ENCODE measurements around the gene RPS6KA2. TPM values are rescaled to one million over a fixed set of nuclear protein-coding genes. Genes with fewer than 3 reads are reported as not detected.

Gene RPS6KA2
- total and polyA plus RNA-seq, 9 donors = 24.4 to 75.5 (median 48.1) TPM

GRCh38 chr6:166573511-166574216 lies 53.4 kb downstream of the RPS6KA2 start:
- no peaks in the 10 kb centered on the region for H3K36me3 ChIP-seq

GRCh38 chr6:166572370-166573261 lies 54.4 kb downstream of the RPS6KA2 start:
- no peak for DNase-seq
- Histone ChIP-seq H3K36me3 (no peaks in the 10 kb centered on the region), H3K27ac (no peak overlapping the region), H3K4me3 (no peak overlapping the region), H3K9me3 (no peaks in the 10 kb centered on the region), H3K4me1 (ENCODE audit: insufficient read depth) (no peaks in the 10 kb centered on the region), H3K27me3 (no peaks in the 10 kb centered on the region)
- TF ChIP-seq EP300 (IDR thresholded peaks at IDR 0.05) (no peak), CTCF (IDR thresholded peaks at IDR 0.05) (no peak), POLR2A (IDR thresholded peaks at IDR 0.05) (no peak)
- WGBS, 3 donors = 90 to 91% (median 90%) methylated on average over 18 of the region's 18 CpGs
- intact Hi-C loops (cut with DNase I) = no loop called here

More at GRCh38 chr6:166573511-166574216, 53.4 kb downstream of the RPS6KA2 start:
- WGBS, 3 donors = 91 to 93% (median 91%) methylated on average over 18 of the region's 18 CpGs
- DNase-seq = no peak
- Histone ChIP-seq H3K9me3 (no peaks in the 10 kb centered on the region), H3K27me3 (no peaks in the 10 kb centered on the region), H3K27ac (no peak overlapping the region), H3K4me1 (ENCODE audit: insufficient read depth) (no peaks in the 10 kb centered on the region), H3K4me3 (no peak overlapping the region)
- TF ChIP-seq EP300 (IDR thresholded peaks at IDR 0.05) (no peak), POLR2A (IDR thresholded peaks at IDR 0.05) (no peak)
- intact Hi-C loops (cut with DNase I) = no loop called here

GRCh38 chr6:166570929-166571713 lies 55.9 kb downstream of the RPS6KA2 start:
- intact Hi-C loops (cut with DNase I) = no loop called here
- Histone ChIP-seq H3K27ac (no peak overlapping the region), H3K9me3 (no peaks in the 10 kb centered on the region), H3K4me1 (ENCODE audit: insufficient read depth) (no peaks in the 10 kb centered on the region), H3K36me3 (no peaks in the 10 kb centered on the region), H3K27me3 (no peaks in the 10 kb centered on the region), H3K4me3 (no peak overlapping the region)
- WGBS, 3 donors = 90 to 93% (median 91%) methylated on average over 22 of the region's 22 CpGs
- no peak for TF ChIP-seq POLR2A (IDR thresholded peaks at IDR 0.05)
- TF ChIP-seq CTCF (IDR thresholded peaks at IDR 0.05) = no peak
- TF ChIP-seq EP300 (IDR thresholded peaks at IDR 0.05) = no peak
- no peak for DNase-seq

- no peaks in the 10 kb centered on the region for H3K27me3 ChIP-seq
- no peaks in the 10 kb centered on the region for H3K9me3 ChIP-seq
- intact Hi-C loops (cut with DNase I) = no loop called here
- DNase-seq = no peak
- no peaks in the 10 kb centered on the region for H3K36me3 ChIP-seq
- no peak overlapping the region for H3K27ac ChIP-seq
- H3K4me3 ChIP-seq = no peak overlapping the region
- TF ChIP-seq CTCF (IDR thresholded peaks at IDR 0.05) = no peak
- TF ChIP-seq EP300 (IDR thresholded peaks at IDR 0.05) = no peak
- no peak for TF ChIP-seq POLR2A (IDR thresholded peaks at IDR 0.05)
- WGBS, 3 donors = 84 to 86% (median 85%) methylated on average over 13 of the region's 13 CpGs
- no peaks in the 10 kb centered on the region for H3K4me1 ChIP-seq (ENCODE audit: insufficient read depth)
Observed at GRCh38 chr6:166569206-166569605, 57.8 kb downstream of the RPS6KA2 start.
